NCI-H1092 (cell line): Measurements from ENCODE around the gene IGF2.

Source experiments
- DNase-seq: peaks from one replicate; lab custom pipeline; 2025; lab: John Stamatoyannopoulos, UW

Gene IGF2

GRCh38 chr11:2122907-2123627, 16.1 kb downstream of the IGF2 start:
- DNase-seq = no peak

DNA sequence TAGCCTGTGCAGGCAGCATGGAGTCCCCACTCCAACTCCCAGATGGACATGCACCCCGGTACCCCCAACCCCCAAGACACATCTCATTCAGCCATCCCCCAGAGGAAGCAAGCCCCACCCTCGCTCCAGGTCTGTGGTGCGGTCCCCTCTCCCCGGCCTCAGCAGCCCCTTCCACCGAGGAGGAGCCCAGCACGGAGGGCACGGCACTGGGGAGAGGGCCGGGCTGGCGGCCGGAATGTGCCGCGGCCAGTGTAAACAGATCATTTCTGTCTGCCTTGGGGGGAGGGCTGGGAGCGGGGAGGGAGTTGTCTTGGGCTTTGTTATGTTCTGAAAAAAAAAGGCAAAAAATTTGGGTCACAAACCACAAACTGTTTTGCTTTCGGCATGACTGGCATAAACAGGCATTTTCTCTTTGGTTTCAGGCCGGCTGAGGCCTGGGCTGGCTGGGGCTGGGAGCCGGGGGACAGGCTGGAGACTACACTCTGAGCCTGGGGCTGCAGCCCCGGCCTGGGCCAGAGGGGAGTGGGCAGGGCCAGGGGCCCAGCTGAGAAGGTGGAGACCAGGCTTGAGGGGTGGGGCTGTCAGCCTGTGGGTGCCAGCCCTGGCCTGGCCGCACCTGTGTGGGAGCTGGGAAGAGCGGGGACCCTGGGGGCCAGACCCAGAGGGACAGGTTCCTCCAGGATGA, 16.8 kb downstream of the IGF2 start:
- DNase-seq = no peak

- no peak for DNase-seq
Measured at GRCh38 chr11:2121227-2122130, 17.7 kb downstream of the IGF2 start.

- no peak for DNase-seq
Measured at GRCh38 chr11:2120359-2121100, 18.7 kb downstream of the IGF2 start.

- DNase-seq = no peak
Measured at GRCh38 chr11:2118677-2119076, 20.5 kb downstream of the IGF2 start.

DNA sequence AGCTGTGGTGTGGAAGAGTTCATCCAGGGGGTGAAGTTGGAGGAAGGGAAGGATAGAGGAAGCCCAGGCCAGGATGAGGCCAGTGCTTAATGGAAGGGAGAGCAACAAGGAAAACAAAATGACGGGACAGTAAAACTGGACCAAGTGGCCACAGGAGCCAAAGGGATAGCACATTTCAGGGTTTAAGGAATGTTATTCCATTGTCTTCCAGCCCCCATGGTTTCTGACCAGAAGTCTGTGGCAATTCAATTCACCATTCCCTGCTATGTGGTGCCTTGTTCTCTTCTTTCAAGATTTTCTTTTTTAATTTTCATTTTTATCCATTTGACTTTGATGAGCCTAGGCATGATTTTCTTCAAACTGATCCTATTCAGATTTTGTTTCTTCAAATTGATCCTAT, 22.5 kb downstream of the IGF2 start:
- DNase-seq = no peak

DNA sequence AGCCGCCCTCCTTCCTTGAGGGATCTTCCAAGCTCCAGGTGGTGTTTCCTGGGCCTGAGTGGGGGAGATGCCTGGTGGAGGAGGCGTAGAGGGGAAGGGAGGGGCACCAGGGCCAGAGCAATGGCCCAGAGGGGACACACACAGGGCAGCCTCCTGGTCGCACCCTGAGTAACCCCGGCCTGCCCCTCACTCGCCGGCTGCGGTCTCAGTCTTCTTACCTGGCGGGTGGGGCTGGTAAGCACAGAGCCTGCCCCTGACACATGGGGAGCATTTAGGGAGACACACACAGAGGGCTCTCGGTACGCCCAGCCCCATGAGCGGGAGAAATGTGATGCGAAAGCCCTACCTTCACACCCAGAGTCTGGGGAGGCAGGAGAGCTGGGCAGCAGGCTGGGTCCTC, 23.9 kb downstream of the IGF2 start:
- no peak for DNase-seq

DNA sequence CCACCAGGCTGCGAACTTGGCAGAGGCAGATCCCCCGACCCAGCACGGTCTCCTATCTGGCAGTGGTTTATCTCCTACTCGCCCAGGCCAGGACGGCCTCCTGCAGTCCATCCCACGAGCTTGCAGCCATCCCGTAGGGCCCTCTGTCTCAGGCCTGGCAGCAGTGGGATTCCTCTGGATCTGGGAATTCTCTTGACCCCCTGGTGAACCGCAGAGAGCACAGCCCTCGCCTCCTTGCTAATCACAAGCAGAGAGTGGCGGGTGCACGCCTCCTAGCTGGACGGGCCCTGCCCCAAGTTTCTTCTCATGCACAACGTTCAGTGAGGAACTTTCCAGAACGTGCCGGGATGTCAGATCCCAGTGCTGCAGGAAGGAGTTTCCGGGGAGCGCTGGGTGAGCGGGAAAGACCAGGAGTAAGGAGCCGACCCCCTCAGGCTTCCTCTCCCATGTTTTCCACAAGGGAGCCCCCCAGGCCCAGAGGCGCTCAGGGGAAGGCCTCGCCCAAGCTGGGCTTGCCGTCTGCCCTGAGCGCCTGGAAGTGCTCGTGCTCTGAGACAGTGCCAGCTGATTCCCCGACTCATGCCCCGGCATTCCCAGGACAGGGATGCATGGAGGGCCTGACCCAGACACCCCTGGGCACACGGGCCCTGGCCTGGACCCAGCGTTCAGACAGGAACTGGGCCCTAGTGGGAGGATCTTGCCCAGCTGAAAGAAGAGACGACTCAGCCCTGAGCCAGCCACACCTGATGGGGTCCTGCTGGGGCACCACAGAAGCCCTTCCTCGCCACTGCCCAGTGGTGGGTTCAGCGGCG, 24.6 kb downstream of the IGF2 start:
- no peak for DNase-seq

GRCh38 chr11:2113776-2114175, 25.4 kb downstream of the IGF2 start:
- no peak for DNase-seq

DNA sequence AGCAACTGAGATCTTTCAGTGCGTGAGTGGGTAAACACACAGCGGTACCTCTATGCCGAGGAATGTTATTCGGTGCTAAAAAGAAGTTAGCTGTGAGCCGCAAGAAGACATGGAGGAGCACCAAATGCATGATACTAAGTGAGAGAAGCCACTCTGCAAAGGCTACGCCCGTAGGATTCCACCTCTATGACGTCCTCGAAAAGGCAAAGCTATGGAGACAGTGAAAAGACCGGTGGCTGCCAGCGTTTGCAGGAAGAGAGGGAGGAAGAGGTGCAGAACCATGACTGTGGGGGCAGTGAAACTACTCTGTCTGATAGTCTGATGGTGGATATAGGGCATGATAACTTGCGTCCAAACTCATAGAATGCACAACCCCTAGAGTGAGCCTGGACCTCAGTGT, 28.7 kb downstream of the IGF2 start:
- DNase-seq = no peak

GRCh38 chr11:2109541-2110019, 29.6 kb downstream of the IGF2 start:
- DNase-seq = no peak

GRCh38 chr11:2108675-2109491, 30.3 kb downstream of the IGF2 start:
- DNase-seq = no peak

GRCh38 chr11:2107941-2108630, 31.1 kb downstream of the IGF2 start:
- no peak for DNase-seq

- DNase-seq = no peak
Measured at GRCh38 chr11:2107521-2107920, 31.7 kb downstream of the IGF2 start.

DNA sequence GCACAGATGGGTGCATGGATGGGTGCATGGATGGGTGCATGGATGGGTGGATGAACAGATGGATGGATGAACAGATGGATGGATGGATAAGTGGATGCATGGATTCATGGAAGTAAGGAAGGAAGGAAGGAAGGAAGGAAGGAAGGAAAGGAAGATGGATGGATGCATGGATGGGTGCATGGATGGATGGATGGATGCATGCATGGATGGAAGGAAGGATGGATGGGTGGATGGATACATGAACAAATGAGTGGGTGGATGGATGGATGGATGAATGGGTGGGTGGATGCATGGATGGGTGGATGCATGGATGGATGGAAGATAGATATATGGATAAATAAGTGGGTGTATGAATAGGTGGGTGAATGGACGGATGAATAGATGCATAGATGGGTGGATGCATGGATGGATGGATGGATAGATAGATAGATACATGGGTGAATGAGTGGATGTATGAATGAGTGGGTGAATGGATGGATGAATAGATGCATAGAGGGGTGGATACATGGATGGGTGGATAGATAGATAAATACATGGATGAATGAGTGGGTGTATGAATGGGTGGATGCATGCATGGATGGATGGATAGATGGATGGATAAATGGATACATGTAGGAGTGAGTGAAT, 32.5 kb downstream of the IGF2 start:
- DNase-seq = no peak

DNA sequence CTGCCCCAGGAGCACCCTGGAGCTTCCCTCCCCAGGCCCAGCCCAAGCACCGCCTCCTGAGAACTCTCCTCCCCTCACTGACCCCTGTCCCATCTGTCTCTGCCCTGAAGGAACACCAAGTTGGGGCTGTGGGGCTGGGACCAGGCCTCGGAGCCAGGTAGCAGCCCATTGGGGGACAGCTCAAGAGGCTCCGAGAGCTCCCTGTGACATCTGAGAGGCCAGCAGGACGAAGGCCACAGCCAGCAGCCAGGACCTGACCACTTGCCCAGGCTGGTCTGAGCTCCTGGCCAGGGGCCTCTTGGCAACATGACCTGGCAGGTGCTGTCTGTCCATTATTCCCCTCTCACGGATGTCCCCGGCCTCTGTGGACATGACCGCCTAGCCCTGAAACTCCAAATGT, 33.7 kb downstream of the IGF2 start:
- DNase-seq = no peak

- DNase-seq = no peak
Measured at GRCh38 chr11:2104524-2105440, 34.4 kb downstream of the IGF2 start.
